Neutrophil (primary cell): Measurements from ENCODE around the gene PPP2R5C.

Experiments
- H3K27ac ChIP-seq: fragments of 200-600 bp; sonication (generic); 2 replicates; pipeline ENCODE4 v1.5.1; 2016; ENCODE audit warnings: mild to moderate bottlenecking, moderate library complexity
- H3K27me3 ChIP-seq: fragments of 200-600 bp; sonication (generic); 2 replicates; pipeline ENCODE4 v1.6.0; 2016; ENCODE audit warnings: mild to moderate bottlenecking
- H3K36me3 ChIP-seq: fragments of 200-600 bp; sonication (generic); 2 replicates; pipeline ENCODE4 v1.5.1; 2017
- H3K4me1 ChIP-seq, 2 experiments: fragments of 200-600 bp in 1 of 2; sonication (generic) in 1 of 2; 1 replicate in 1 of 2; 2 replicates in 1 of 2; pipeline versions ENCODE4 v1.5.1 to v1.6.1; 2013 to 2016; ENCODE audit warnings: low read depth in 1 of 2, low read length in 1 of 2, mild to moderate bottlenecking in 1 of 2, moderate library complexity in 1 of 2; ENCODE audit not compliant: control insufficient read depth in 1 of 2, insufficient read depth in 1 of 2
- H3K4me3 ChIP-seq, 2 experiments: fragments of 200-600 bp in 1 of 2; sonication (generic) in 1 of 2; 1 replicate in 1 of 2; 2 replicates in 1 of 2; pipeline ENCODE4 v1.5.1; 2013 to 2016; ENCODE audit warnings: low read depth in 1 of 2, low read length in 1 of 2, mild to moderate bottlenecking in 1 of 2, moderate library complexity in 1 of 2
- H3K9me3 ChIP-seq: fragments of 200-600 bp; sonication (generic); 2 replicates; pipeline ENCODE4 v1.5.1; 2016
- TF ChIP-seq, protein P1 (sequence below): fragments of 200-600 bp; sonication (generic); IDR thresholded peaks from 2 replicates; pipeline ENCODE4 v1.5.1; 2016; ENCODE audit warnings: antibody characterized with exemption

Gene PPP2R5C

DNA sequence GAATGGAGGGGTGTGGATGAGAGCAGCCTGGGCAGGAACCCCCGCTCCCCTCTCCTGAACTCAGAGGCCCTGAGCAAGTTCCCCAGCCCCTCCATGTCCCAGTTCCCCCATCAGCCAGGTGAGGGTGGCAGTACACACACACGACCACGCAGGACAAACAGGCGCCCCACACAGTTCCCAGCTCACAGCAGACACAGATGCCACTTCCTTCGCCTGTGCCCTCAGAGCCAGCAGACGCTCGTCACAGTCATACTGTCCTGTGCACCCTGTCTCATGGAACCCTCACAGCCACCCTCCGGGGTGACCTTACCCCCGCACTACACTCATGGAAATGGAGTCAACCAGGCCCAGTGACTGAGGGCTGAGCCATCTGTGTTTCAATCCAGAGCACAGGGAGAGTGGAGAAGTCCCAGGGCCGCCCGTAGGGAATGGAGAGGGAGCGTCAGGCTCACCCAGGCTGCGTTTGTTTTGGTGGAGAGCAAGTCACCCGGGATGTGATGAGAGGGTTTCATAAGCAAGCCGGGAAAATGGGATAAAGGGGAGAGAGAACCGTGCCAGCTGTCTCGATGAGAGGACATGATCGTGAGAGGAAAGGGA, 155.4 kb downstream of the PPP2R5C start:
- TF ChIP-seq, protein P1, sequence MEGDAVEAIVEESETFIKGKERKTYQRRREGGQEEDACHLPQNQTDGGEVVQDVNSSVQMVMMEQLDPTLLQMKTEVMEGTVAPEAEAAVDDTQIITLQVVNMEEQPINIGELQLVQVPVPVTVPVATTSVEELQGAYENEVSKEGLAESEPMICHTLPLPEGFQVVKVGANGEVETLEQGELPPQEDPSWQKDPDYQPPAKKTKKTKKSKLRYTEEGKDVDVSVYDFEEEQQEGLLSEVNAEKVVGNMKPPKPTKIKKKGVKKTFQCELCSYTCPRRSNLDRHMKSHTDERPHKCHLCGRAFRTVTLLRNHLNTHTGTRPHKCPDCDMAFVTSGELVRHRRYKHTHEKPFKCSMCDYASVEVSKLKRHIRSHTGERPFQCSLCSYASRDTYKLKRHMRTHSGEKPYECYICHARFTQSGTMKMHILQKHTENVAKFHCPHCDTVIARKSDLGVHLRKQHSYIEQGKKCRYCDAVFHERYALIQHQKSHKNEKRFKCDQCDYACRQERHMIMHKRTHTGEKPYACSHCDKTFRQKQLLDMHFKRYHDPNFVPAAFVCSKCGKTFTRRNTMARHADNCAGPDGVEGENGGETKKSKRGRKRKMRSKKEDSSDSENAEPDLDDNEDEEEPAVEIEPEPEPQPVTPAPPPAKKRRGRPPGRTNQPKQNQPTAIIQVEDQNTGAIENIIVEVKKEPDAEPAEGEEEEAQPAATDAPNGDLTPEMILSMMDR = no peak
- Histone ChIP-seq H3K4me3 (no peak overlapping the region), H3K4me1 (no peaks in the 10 kb centered on the region), H3K36me3 (peaks cover 90% of the 10 kb centered on the region), H3K9me3 (no peaks in the 10 kb centered on the region), H3K27ac (no peak overlapping the region), H3K27me3 (no peaks in the 10 kb centered on the region)

- Histone ChIP-seq H3K9me3 (no peaks in the 10 kb centered on the region), H3K27me3 (no peaks in the 10 kb centered on the region), H3K27ac (no peak overlapping the region), H3K4me3 (no peak overlapping the region), H3K36me3 (peaks cover 88% of the 10 kb centered on the region), H3K4me1 (no peaks in the 10 kb centered on the region)
- TF ChIP-seq, protein P1 = no peak
These were observed 156.0 kb downstream of the PPP2R5C start for GRCh38 chr14:101917413-101918017.

GRCh38 chr14:101918065-101918989, 156.8 kb downstream of the PPP2R5C start:
- H3K4me3 ChIP-seq = no peak overlapping the region
- H3K36me3 ChIP-seq = peaks cover 83% of the 10 kb centered on the region
- H3K4me1 ChIP-seq = no peaks in the 10 kb centered on the region
- no peaks in the 10 kb centered on the region for H3K9me3 ChIP-seq
- no peak overlapping the region for H3K27ac ChIP-seq
- no peaks in the 10 kb centered on the region for H3K27me3 ChIP-seq
- TF ChIP-seq, protein P1 = no peak

DNA sequence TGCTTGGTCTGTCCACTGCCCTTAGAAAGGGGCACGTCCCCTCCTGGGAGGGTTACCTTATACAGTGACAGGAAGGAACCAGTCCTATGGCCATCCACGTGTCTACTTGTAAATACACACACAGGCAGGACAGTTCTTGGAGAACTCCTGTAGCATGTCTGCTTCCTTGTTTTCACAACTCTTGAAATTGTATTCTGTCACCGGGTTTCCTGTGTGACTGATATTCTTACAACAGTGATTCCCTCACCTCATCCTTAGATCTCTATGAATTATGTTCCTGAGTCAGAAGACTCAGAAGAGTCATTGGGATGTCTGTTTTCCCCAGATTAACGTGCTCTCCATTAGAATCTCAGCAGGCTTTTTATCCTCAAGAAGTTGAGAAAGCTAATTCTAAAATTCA, 158.8 kb downstream of the PPP2R5C start:
- Histone ChIP-seq H3K36me3 (peaks cover 76% of the 10 kb centered on the region), H3K27ac (peak overlapping the region; percentile 15), H3K4me3 (no peak overlapping the region), H3K27me3 (no peaks in the 10 kb centered on the region), H3K4me1 (no peaks in the 10 kb centered on the region), H3K9me3 (no peaks in the 10 kb centered on the region)
- TF ChIP-seq, protein P1 = no peak

DNA sequence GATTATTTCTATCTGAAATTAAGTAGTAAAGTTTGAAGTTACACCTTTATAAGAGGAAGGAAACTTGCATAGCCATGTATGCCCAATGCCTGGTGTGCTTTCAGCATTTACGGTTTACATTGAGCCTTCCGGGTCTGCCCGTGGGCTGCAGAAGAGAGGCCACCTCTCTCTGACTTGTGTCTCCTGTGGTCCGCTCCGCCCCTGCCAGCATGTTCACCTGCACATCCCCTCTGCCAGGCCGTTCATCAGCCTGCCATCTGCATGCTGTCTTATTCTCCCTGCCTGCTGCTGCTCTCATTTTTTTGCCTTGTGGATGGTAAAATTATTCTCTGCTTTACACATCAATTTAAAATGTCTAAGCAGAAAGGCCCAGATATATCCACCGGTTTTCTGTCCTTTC, 161.4 kb downstream of the PPP2R5C start:
- Histone ChIP-seq H3K4me3 (no peak overlapping the region), H3K27ac (no peak overlapping the region), H3K4me1 (no peaks in the 10 kb centered on the region), H3K36me3 (peaks cover 61% of the 10 kb centered on the region), H3K9me3 (no peaks in the 10 kb centered on the region), H3K27me3 (no peaks in the 10 kb centered on the region)
- TF ChIP-seq, protein P1 = no peak
